Neural progenitor cell (in vitro differentiated cells): ENCODE data around the gene ARV1. TPM values are rescaled to one million over a fixed set of nuclear protein-coding genes. Genes with fewer than 3 reads are reported as not detected.

ENCODE experiments used
- DNase-seq: peaks from one replicate; pipeline ENCODE4 v3.0.0-alpha.2; 2016; ENCODE audit warnings: low spot score
- H2AFZ ChIP-seq: fragments of 200-600 bp; sonication (generic); replicated peaks from 2 replicates; pipeline ENCODE4 v1.6.1; 2016; ENCODE audit warnings: antibody characterized with exemption
- H3F3A ChIP-seq: fragments of 200-600 bp; sonication (generic); 2 replicates; pipeline ENCODE4 v1.6.1; 2016; ENCODE audit warnings: antibody characterized with exemption, low read depth
- H3K27ac ChIP-seq: fragments of 200-600 bp; sonication (generic); 2 replicates; pipeline ENCODE4 v1.5.1; 2016; ENCODE audit warnings: mild to moderate bottlenecking
- H3K27me3 ChIP-seq: fragments of 200-600 bp; sonication (generic); 2 replicates; pipeline ENCODE4 v1.6.1; 2016; ENCODE audit warnings: mild to moderate bottlenecking, moderate library complexity
- H3K36me3 ChIP-seq: fragments of 200-600 bp; sonication (generic); 2 replicates; pipeline ENCODE4 v1.5.1; 2016
- H3K4me1 ChIP-seq: fragments of 200-600 bp; sonication (generic); 2 replicates; pipeline ENCODE4 v1.6.1; 2016; ENCODE audit warnings: mixed run types
- H3K4me2 ChIP-seq: fragments of 200-600 bp; sonication (generic); 2 replicates; pipeline ENCODE4 v1.6.1; 2016
- H3K4me3 ChIP-seq: fragments of 200-600 bp; sonication (generic); 2 replicates; pipeline ENCODE4 v1.5.1; 2016
- H3K79me2 ChIP-seq: fragments of 200-600 bp; sonication (generic); 2 replicates; pipeline ENCODE4 v1.6.1; 2016; ENCODE audit warnings: low read depth
- H3K9ac ChIP-seq: fragments of 200-600 bp; sonication (generic); 2 replicates; pipeline ENCODE4 v1.6.1; 2016
- H3K9me3 ChIP-seq: fragments of 200-600 bp; sonication (generic); 2 replicates; pipeline ENCODE4 v1.5.1; 2016; ENCODE audit warnings: low read depth
- H4K20me1 ChIP-seq: fragments of 200-600 bp; sonication (generic); 2 replicates; pipeline ENCODE4 v1.6.1; 2016; ENCODE audit warnings: low read depth
- H3K27ac Mint-ChIP-seq: 3 replicates; pipeline ENCODE4 v1.8.0; 2021; ENCODE audit warnings: mixed read lengths
- H3K27me3 Mint-ChIP-seq: 2 replicates; pipeline ENCODE4 v1.8.0; 2022; ENCODE audit warnings: low read depth, mild to moderate bottlenecking, inconsistent platforms, moderate library complexity, mixed read lengths; ENCODE audit not compliant: insufficient read depth
- H3K36me3 Mint-ChIP-seq: 3 replicates; pipeline ENCODE4 v1.8.0; 2021; ENCODE audit warnings: mixed read lengths
- H3K4me1 Mint-ChIP-seq: 3 replicates; pipeline ENCODE4 v1.8.0; 2021; ENCODE audit warnings: mixed read lengths
- H3K4me3 Mint-ChIP-seq: 3 replicates; pipeline ENCODE4 v1.8.0; 2021; ENCODE audit warnings: mild to moderate bottlenecking, moderate library complexity, mixed read lengths
- H3K9me3 Mint-ChIP-seq: 3 replicates; pipeline ENCODE4 v1.8.0; 2020; ENCODE audit warnings: mixed read lengths
- CTCF ChIP-seq: fragments of 200-600 bp; sonication (generic); IDR thresholded peaks from 2 replicates; pipeline ENCODE4 v1.5.1; 2017; ENCODE audit warnings: antibody characterized with exemption, mild to moderate bottlenecking
- EZH2 ChIP-seq: fragments of 200-600 bp; sonication (generic); IDR thresholded peaks from 2 replicates; pipeline ENCODE4 v1.6.1; 2017; ENCODE audit warnings: antibody characterized with exemption, mild to moderate bottlenecking, moderate library complexity
- EZH2phosphoT487 ChIP-seq: fragments of 200-600 bp; sonication (generic); IDR thresholded peaks from 2 replicates; pipeline ENCODE4 v1.6.1; 2017; ENCODE audit warnings: antibody characterized with exemption
- total RNA-seq: library from RNA; depleted of rRNA; stranded (reverse); fragments of >200 nt; gene quantifications from 2 replicates; pipeline ENCODE4 v1.2.3, GENCODE V29; 2015; ENCODE audit warnings: low replicate concordance

ARV1 gene
- total RNA-seq, 1 donor from 2014 or later: 23.3 TPM

- H3F3A ChIP-seq: no peaks in the 10 kb centered on the region
- no peaks in the 10 kb centered on the region for H3K79me2 ChIP-seq
- H3K36me3 ChIP-seq: no peaks in the 10 kb centered on the region
- H3K9me3 Mint-ChIP-seq: no peaks in the 10 kb centered on the region
- H3K27ac Mint-ChIP-seq: no peak overlapping the region
- no peaks in the 10 kb centered on the region for H3K4me1 ChIP-seq
- no peak overlapping the region for H3K4me2 ChIP-seq
- no peak overlapping the region for H3K4me3 ChIP-seq
- no peaks in the 10 kb centered on the region for H4K20me1 ChIP-seq
- H3K9me3 ChIP-seq: no peaks in the 10 kb centered on the region
- H3K27me3 Mint-ChIP-seq: peaks cover 2% of the 10 kb centered on the region
- peaks cover 6% of the 10 kb centered on the region for H3K36me3 Mint-ChIP-seq
- no peak overlapping the region for H2AFZ ChIP-seq
- H3K9ac ChIP-seq: no peak overlapping the region
- H3K27me3 ChIP-seq: peaks cover 25% of the 10 kb centered on the region
- no peak for TF ChIP-seq EZH2phosphoT487
- TF ChIP-seq CTCF: no peak
- no peak for TF ChIP-seq EZH2
- no peaks in the 10 kb centered on the region for H3K4me1 Mint-ChIP-seq
- H3K4me3 Mint-ChIP-seq: no peak overlapping the region
- no peak for DNase-seq
- no peak overlapping the region for H3K27ac ChIP-seq
These were observed 37.3 kb downstream of the ARV1 start for GRCh38 chr1:231016234-231016633.

- Histone ChIP-seq H3K79me2 (no peaks in the 10 kb centered on the region), H3K27me3 (peaks cover 19% of the 10 kb centered on the region), H2AFZ (no peak overlapping the region), H3K9me3 (no peaks in the 10 kb centered on the region), H3K4me3 (no peak overlapping the region), H4K20me1 (no peaks in the 10 kb centered on the region), H3K9ac (no peak overlapping the region), H3K36me3 (no peaks in the 10 kb centered on the region), H3K4me2 (no peak overlapping the region), H3K4me1 (no peaks in the 10 kb centered on the region), H3K27ac (no peak overlapping the region), H3F3A (no peaks in the 10 kb centered on the region)
- Mint-ChIP-seq H3K27me3 (peaks cover 4% of the 10 kb centered on the region), H3K4me3 (no peak overlapping the region), H3K27ac (no peak overlapping the region), H3K4me1 (no peaks in the 10 kb centered on the region), H3K9me3 (no peaks in the 10 kb centered on the region), H3K36me3 (peaks cover 11% of the 10 kb centered on the region)
- no peak for TF ChIP-seq EZH2
- no peak for TF ChIP-seq CTCF
- TF ChIP-seq EZH2phosphoT487: no peak
- no peak for DNase-seq
These were observed 38.1 kb downstream of the ARV1 start for GRCh38 chr1:231016966-231017365.

- Mint-ChIP-seq H3K36me3 (peaks cover 11% of the 10 kb centered on the region), H3K27me3 (peaks cover 4% of the 10 kb centered on the region), H3K4me1 (no peaks in the 10 kb centered on the region), H3K27ac (no peak overlapping the region), H3K4me3 (no peak overlapping the region), H3K9me3 (no peaks in the 10 kb centered on the region)
- Histone ChIP-seq H3K4me1 (no peaks in the 10 kb centered on the region), H3K4me3 (no peak overlapping the region), H3K9me3 (no peaks in the 10 kb centered on the region), H2AFZ (no peak overlapping the region), H3F3A (no peaks in the 10 kb centered on the region), H3K27ac (no peak overlapping the region), H3K27me3 (no peaks in the 10 kb centered on the region), H3K9ac (no peak overlapping the region), H4K20me1 (no peaks in the 10 kb centered on the region), H3K79me2 (no peaks in the 10 kb centered on the region), H3K36me3 (no peaks in the 10 kb centered on the region), H3K4me2 (no peak overlapping the region)
- no peak for DNase-seq
- TF ChIP-seq EZH2phosphoT487 (no peak), EZH2 (no peak), CTCF (no peak)
These were observed 40.8 kb downstream of the ARV1 start for GRCh38 chr1:231019711-231020110.
